Activated naive CD8-positive, alpha-beta T cell treated with anti-CD3 and anti-CD28 coated beads, Interleukin-2, amount 50 U/mL, for 16 hours (primary cell): ENCODE results near the gene MT4.

Experiments used
- DNase-seq: peaks from one replicate; pipeline ENCODE4 v3.0.0-alpha.2; 2020; ENCODE audit warnings: low read depth, low spot score

The MT4 gene

GRCh38 chr16:56603589-56603988 lies 38.7 kb downstream of the MT4 start:
- DNase-seq: no peak

GRCh38 chr16:56604966-56605365 lies 40.1 kb downstream of the MT4 start:
- DNase-seq: no peak

GRCh38 chr16:56605475-56605874 lies 40.6 kb downstream of the MT4 start:
- DNase-seq: no peak

GRCh38 chr16:56606071-56606475 lies 41.2 kb downstream of the MT4 start:
- DNase-seq: no peak

GRCh38 chr16:56606476-56607108 lies 41.7 kb downstream of the MT4 start:
- no peak for DNase-seq

GRCh38 chr16:56607109-56607618 lies 42.3 kb downstream of the MT4 start:
- no peak for DNase-seq

GRCh38 chr16:56607675-56608042 lies 42.8 kb downstream of the MT4 start:
- no peak for DNase-seq

GRCh38 chr16:56608043-56608875 lies 43.4 kb downstream of the MT4 start, which contains the start of gene MT2A:
Gene MT2A (plus strand): TSS chr16:56608584. CDS start chr16:56608656, 72 bp downstream.
- DNase-seq: peak; percentile 72

GRCh38 chr16:56608876-56609462 lies 44.1 kb downstream of the MT4 start:
- DNase-seq: no peak

GRCh38 chr16:56609463-56609921 lies 44.6 kb downstream of the MT4 start:
- DNase-seq: peak; percentile 66

- peak; percentile 49 for DNase-seq
These were observed 45.2 kb downstream of the MT4 start for GRCh38 chr16:56610017-56610608.

GRCh38 chr16:56610609-56611111 lies 45.8 kb downstream of the MT4 start:
- no peak for DNase-seq

GRCh38 chr16:56611281-56611833 lies 46.5 kb downstream of the MT4 start:
- no peak for DNase-seq

- no peak for DNase-seq
These were observed 48.8 kb downstream of the MT4 start for GRCh38 chr16:56613706-56614105.

- no peak for DNase-seq
These were observed 49.7 kb downstream of the MT4 start for GRCh38 chr16:56614549-56614991.

- no peak for DNase-seq
These were observed 50.5 kb downstream of the MT4 start for GRCh38 chr16:56615353-56615752.

- DNase-seq: no peak
These were observed 51.8 kb downstream of the MT4 start for GRCh38 chr16:56616608-56617211.

- DNase-seq: no peak
These were observed 52.6 kb downstream of the MT4 start for GRCh38 chr16:56617212-56618085.

GRCh38 chr16:56618138-56618537 lies 53.3 kb downstream of the MT4 start:
- DNase-seq: no peak
